K562 (cell line): ENCODE measurements around the gene COPS4. TPM values are rescaled to one million over a fixed set of nuclear protein-coding genes. Genes with fewer than 3 reads are reported as not detected.
"Not testable (repeated sequence)": the region's sequence is repeated elsewhere in the genome, so short reads cannot be mapped to it uniquely, and the experiment has no call there.

Experiments used
- ATAC-seq: fragments of 200-7000 bp; cut with Tn5 transposase; 3 replicates; pipeline ENCODE4 v1.9.1; 2020; ENCODE audit warnings: moderate library complexity
- BruUV-seq: library from RNA; stranded (reverse); fragments of 400-500 nt; replicated peaks from 2 replicates; lab custom pipeline; 2021; lab: Mats Ljungman, UMichigan
- CTCF ChIA-PET: fragments of 300-600 bp; formaldehyde crosslinking; extraction: SDS; loops from one replicate; lab custom pipeline; 2021; ENCODE audit warnings: low intra/inter-chr PET ratio; lab: Yijun Ruan, JAX
- POLR2A ChIA-PET: fragments of 300-600, 350-650 bp; sonication (Branson Sonifier 250); formaldehyde crosslinking; extraction: SDS; loops from one replicate; lab custom pipeline; 2021; ENCODE audit warnings: antibody characterized with exemption, inconsistent platforms; lab: Yijun Ruan, JAX
- DNase-seq, 4 experiments: peaks; one replicate each; pipeline versions ENCODE4 v3.0.0 to v3.0.0-alpha.2; 2011 to 2018; ENCODE audit warnings: low spot score in 3 of 4, mixed read lengths in 3 of 4; ENCODE audit errors: extremely low read depth in 1 of 4
- FAIRE-seq: peaks from 2 replicates; lab custom pipeline; 2011; peaks lifted over from hg19 to GRCh38; lab: Jason Lieb, UNC
- H2AFZ ChIP-seq: 2 replicates; pipeline ENCODE4 v1.6.0; 2011; ENCODE audit warnings: low read depth, low read length, control low read depth, inconsistent platforms
- H3K27ac ChIP-seq: fragments of 200-600 bp; 3 replicates; pipeline ENCODE4 v1.8.0; 2011; ENCODE audit warnings: low read depth, mild to moderate bottlenecking, control low read depth, inconsistent platforms, low read length, moderate library complexity, mixed read lengths; ENCODE audit errors: extremely low read depth
- H3K27me3 ChIP-seq, 2 experiments: fragments of 300-600 bp in 1 of 2; 2 replicates in 1 of 2; 3 replicates in 1 of 2; pipeline versions ENCODE4 v1.6.0 to v1.8.0; 2011; ENCODE audit warnings: inconsistent platforms in 2 of 2, low read length in 2 of 2, mild to moderate bottlenecking in 1 of 2, mixed read lengths in 1 of 2, moderate library complexity in 1 of 2; ENCODE audit not compliant: control insufficient read depth in 2 of 2, insufficient read depth in 2 of 2
- H3K36me3 ChIP-seq: fragments of 300-600 bp; 3 replicates; pipeline ENCODE4 v1.8.0; 2011; ENCODE audit warnings: mild to moderate bottlenecking, low read length, inconsistent platforms; ENCODE audit not compliant: control insufficient read depth, insufficient read depth
- H3K4me1 ChIP-seq, 2 experiments: fragments of 200-600 bp in 1 of 2; replicated peaks in 1 of 2; 2 replicates in 1 of 2; 3 replicates in 1 of 2; pipeline versions ENCODE4 v1.5.1 to v1.8.0; 2011; ENCODE audit warnings: inconsistent platforms in 2 of 2, low read length in 2 of 2, mild to moderate bottlenecking in 1 of 2, mixed read lengths in 1 of 2, moderate library complexity in 1 of 2; ENCODE audit not compliant: control insufficient read depth in 2 of 2, insufficient read depth in 2 of 2
- H3K4me2 ChIP-seq: 2 replicates; pipeline ENCODE4 v1.6.1; 2011; ENCODE audit warnings: low read length, control low read depth, inconsistent platforms, mixed read lengths; ENCODE audit not compliant: insufficient read depth
- H3K4me3 ChIP-seq: fragments of 200-600 bp; sonication (generic), shearing (Covaris generic); 2 replicates; pipeline ENCODE4 v1.5.1; 2016; ENCODE audit warnings: control low read depth, inconsistent platforms
- H3K79me2 ChIP-seq: fragments of 200-600 bp; 3 replicates; pipeline ENCODE4 v1.8.0; 2011; ENCODE audit warnings: low read length, inconsistent platforms; ENCODE audit not compliant: control insufficient read depth, insufficient read depth
- H3K9ac ChIP-seq, 2 experiments: 2 replicates each; pipeline versions ENCODE4 v1.6.0 to v1.6.1; 2011; ENCODE audit warnings: low read depth in 2 of 2, low read length in 2 of 2, control low read depth in 1 of 2, inconsistent platforms in 1 of 2, mild to moderate bottlenecking in 1 of 2, mixed read lengths in 1 of 2; ENCODE audit not compliant: insufficient read depth in 1 of 2
- H3K9me1 ChIP-seq: one replicate; pipeline ENCODE4 v1.6.0; 2011; ENCODE audit warnings: inconsistent platforms, mild to moderate bottlenecking, low read length, moderate library complexity; ENCODE audit not compliant: control insufficient read depth, insufficient read depth
- H3K9me3 ChIP-seq: replicated peaks from 2 replicates; pipeline ENCODE4 v1.5.1; 2011; ENCODE audit warnings: low read depth, low read length, inconsistent platforms; ENCODE audit not compliant: control insufficient read depth, insufficient read depth
- H4K20me1 ChIP-seq: replicated peaks from 2 replicates; pipeline ENCODE4 v1.6.1; 2011; ENCODE audit warnings: low read length, inconsistent platforms, mixed read lengths; ENCODE audit not compliant: control insufficient read depth, insufficient read depth
- E2F1 ChIP-seq: sonication (generic); formaldehyde crosslinking; IDR thresholded peaks from 2 replicates; pipeline ENCODE4 v1.8.1; 2023; ENCODE audit warnings: mild to moderate bottlenecking, missing genetic modification reagents, moderate library complexity
- ETV1 ChIP-seq: fragments of 450-650 bp; conservative IDR thresholded peaks from 2 replicates; pipeline ENCODE4 v1.6.1; 2016; ENCODE audit warnings: missing genetic modification characterization, control low read depth, low read depth, missing compliant biosample characterization
- FOXK1 ChIP-seq: sonication (generic); formaldehyde crosslinking; IDR thresholded peaks from 2 replicates; pipeline ENCODE4 v1.8.0; 2022; ENCODE audit warnings: missing genetic modification reagents, mild to moderate bottlenecking, borderline replicate concordance
- MEIS2 ChIP-seq: fragments of 450-650 bp; IDR thresholded peaks from 2 replicates; pipeline ENCODE4 v1.6.1; 2014; ENCODE audit warnings: mild to moderate bottlenecking; ENCODE audit not compliant: partially characterized antibody
- TBL1XR1 ChIP-seq, 2 experiments: IDR thresholded peaks; 2 replicates each; pipeline ENCODE4 v1.6.1; 2012; ENCODE audit warnings: improper control_type of control experiment in 2 of 2, low read length in 2 of 2, mild to moderate bottlenecking in 1 of 2
- ZNF146 ChIP-seq: IDR thresholded peaks from one replicate; pipeline ENCODE4 v1.6.1; 2018; ENCODE audit warnings: missing compliant biosample characterization; ENCODE audit not compliant: unreplicated experiment
- WGBS: fragments of 100-300 bp; shearing (Covaris generic); methylation state at CpG from one replicate; pipeline ENCODE4 v1.1.6; 2016; ENCODE audit warnings: low coverage, mixed read lengths; ENCODE audit not compliant: insufficient coverage; ENCODE audit errors: missing lambda C conversion rate; 5-methylcytosine and 5-hydroxymethylcytosine counted together
- in situ Hi-C: fragments of 300-500 bp; cut with MboI; formaldehyde crosslinking; loops from 4 replicates; pipeline ENCODE4 v1.15.0; 2018; ENCODE audit warnings: inconsistent platforms, mixed read lengths
- intact Hi-C: fragments of 100-400 bp; cut with micrococcal nuclease; formaldehyde crosslinking; loops from 2 replicates; pipeline ENCODE4 v1.14.2; 2022
- polyA plus RNA-seq, 8 experiments: library from polyadenylated mRNA; depleted of rRNA in 4 of 8; stranded (reverse) in 5 of 8; unstranded in 3 of 8; fragments of >200 nt; fragmentation: Nextera tagmentation in 2 of 8; fragmentation: Illumina TruSeq in 1 of 8; extraction: Ambion mirVana in 2 of 8; extraction: Trizol in 1 of 8; gene quantifications; 2 replicates each; pipeline versions ENCODE4 v1.2.1 to v1.2.3, GENCODE V29; 2011 to 2014; ENCODE audit warnings: inconsistent platforms in 1 of 8, missing spikeins in 1 of 8
- total RNA-seq, 7 experiments: library from RNA; depleted of rRNA in 6 of 7; stranded (reverse); fragments of >200 nt in 6 of 7; fragmentation: Illumina TruSeq in 2 of 7; extraction: Trizol in 2 of 7; gene quantifications; 2 replicates each; pipeline versions ENCODE4 v1.2.1 to v1.2.3, GENCODE V29; 2011 to 2021; ENCODE audit warnings: low replicate concordance in 1 of 7
- TF ChIP-seq, protein P1 (sequence below): sonication (generic); formaldehyde crosslinking; IDR thresholded peaks from 2 replicates; pipeline ENCODE4 v1.8.0; 2022; ENCODE audit warnings: mild to moderate bottlenecking, missing genetic modification reagents

The COPS4 gene
- total and polyA plus RNA-seq, 9 of the 15 experiments (the other 6 are each of a cell fraction or from before 2014, with no cell fraction given): 44.7 to 180 (median 70.9) TPM

- H3K9me1 ChIP-seq, H2AFZ ChIP-seq, H3K27ac ChIP-seq, DNase-seq, H4K20me1 ChIP-seq, H3K4me2 ChIP-seq, BruUV-seq, FAIRE-seq, H3K27me3 ChIP-seq, CTCF ChIA-PET, POLR2A ChIA-PET, intact Hi-C loops, H3K4me3 ChIP-seq, ATAC-seq, H3K9ac ChIP-seq, in situ Hi-C loops, H3K9me3 ChIP-seq: not testable (repeated sequence)
- H3K4me1 ChIP-seq: peaks cover 6 to 10% of the 10 kb centered on the region in 2 experiments; a peak in 3 of 5 replicates
- H3K79me2 ChIP-seq: peaks cover 74% of the 10 kb centered on the region
- H3K36me3 ChIP-seq: peaks cover 17% of the 10 kb centered on the region
- peak; percentile 85 for TF ChIP-seq ZNF146 (CRISPR knock-in tag)
Measured at GRCh38 chr4:82987519-82987918, 47.5 kb upstream of the COPS4 start.

GRCh38 chr4:82988323-82988832 is 46.6 kb upstream of the COPS4 start:
- Histone ChIP-seq H3K36me3 (peaks cover 15% of the 10 kb centered on the region), H3K27ac (no peak overlapping the region), H3K9ac (no peak overlapping the region), H3K4me2 (no peak overlapping the region), H3K27me3 (no peaks in the 10 kb centered on the region), H3K4me3 (no peak overlapping the region), H3K9me3 (no peaks in the 10 kb centered on the region), H3K79me2 (peaks cover 77% of the 10 kb centered on the region), H4K20me1 (no peaks in the 10 kb centered on the region), H2AFZ (no peak overlapping the region), H3K9me1 (no peaks in the 10 kb centered on the region), H3K4me1 (peaks cover 3 to 9% of the 10 kb centered on the region in 2 experiments; a peak in 2 of 5 replicates)
- FAIRE-seq (no peak), DNase-seq (no peak), ATAC-seq (no peak)
- POLR2A ChIA-PET: no interaction called here
- CTCF ChIA-PET: no interaction called here
- in situ Hi-C loops (no loop called here), intact Hi-C loops (no loop called here)
- 49% methylated on average over 2 of the region's 2 CpGs for WGBS
- TF ChIP-seq E2F1 (CRISPR knock-in tag) (no peak), FOXK1 (CRISPR knock-in tag) (no peak), ETV1 (tag) (no peak), MEIS2 (peak; percentile 8), TBL1XR1 (IDR thresholded peaks at IDR 0.05; ENCODE audit: low read length in 2 of 2) (no peak)
- TF ChIP-seq, protein P1, sequence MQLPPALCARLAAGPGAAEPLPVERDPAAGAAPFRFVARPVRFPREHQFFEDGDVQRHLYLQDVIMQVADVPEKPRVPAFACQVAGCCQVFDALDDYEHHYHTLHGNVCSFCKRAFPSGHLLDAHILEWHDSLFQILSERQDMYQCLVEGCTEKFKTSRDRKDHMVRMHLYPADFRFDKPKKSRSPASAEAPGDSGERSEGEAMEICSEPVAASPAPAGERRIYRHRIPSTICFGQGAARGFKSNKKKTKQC (CRISPR knock-in tag): no peak
- no TSS peak for BruUV-seq
